ENCODE data around the gene CCNYL1. TPM values are rescaled to one million over a fixed set of nuclear protein-coding genes. Genes with fewer than 3 reads are reported as not detected.

Gene CCNYL1
- total RNA-seq, 2 experiments from 2014 or later: 4.2 to 24.2 TPM

DNA sequence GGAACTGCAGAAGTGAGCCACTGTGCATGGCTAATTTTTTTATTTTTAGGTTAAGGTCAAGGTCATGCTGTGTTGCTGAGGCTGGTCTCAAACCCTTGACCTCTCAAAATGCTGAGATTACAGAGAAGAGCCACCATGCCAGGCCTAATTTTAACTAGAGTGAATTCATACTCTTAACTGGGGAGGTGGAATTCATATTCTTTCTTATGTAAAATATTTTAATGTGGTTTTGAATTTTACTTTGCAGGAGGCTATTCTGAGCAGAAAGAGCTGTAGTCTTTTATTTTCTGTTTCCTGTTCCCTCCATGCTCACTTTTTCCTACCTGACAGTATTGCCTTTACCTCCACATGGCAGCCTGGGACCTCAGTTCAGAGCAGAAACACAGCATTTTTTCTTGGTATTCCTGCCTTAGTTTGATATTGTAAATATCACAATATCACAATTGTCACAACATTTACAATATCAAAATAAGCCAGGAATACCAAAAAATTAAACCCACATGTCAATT is 37.1 kb upstream of the CCNYL1 start:
- intact Hi-C loops (cut with micrococcal nuclease; ENCODE audit: unreplicated experiment): no loop called here

DNA sequence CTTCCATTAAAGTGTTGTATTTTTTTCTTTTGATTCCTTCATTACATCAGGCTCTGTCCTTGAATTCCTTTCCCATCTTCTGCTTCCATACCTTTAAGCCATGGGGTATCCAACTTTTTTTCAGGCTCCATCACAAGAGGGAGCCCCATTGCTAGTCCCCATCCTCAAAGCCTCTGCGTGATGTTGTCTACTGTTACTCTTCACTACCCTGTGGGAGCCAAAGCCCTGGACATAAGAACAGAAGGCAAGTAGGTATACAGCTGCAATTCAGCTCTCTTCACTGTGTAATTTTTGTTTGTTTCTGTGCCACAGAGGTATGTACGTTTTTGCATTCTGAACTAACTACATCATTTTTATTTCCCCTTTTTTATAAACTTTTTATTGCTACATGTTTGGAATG is 36.6 kb upstream of the CCNYL1 start:
- no peaks in the 10 kb centered on the region for H3K79me2 ChIP-seq (ENCODE audit: insufficient read depth, low read depth, low read length)
- H4K20me1 ChIP-seq (ENCODE audit: insufficient read depth, low read length): no peaks in the 10 kb centered on the region
- no peak for DNase-seq (ENCODE audit: low spot score)
- no peak for TF ChIP-seq EZH2phosphoT487 (IDR thresholded peaks at IDR 0.05; ENCODE audit: borderline replicate concordance, low read depth, low read length)
- TF ChIP-seq, protein P1, sequence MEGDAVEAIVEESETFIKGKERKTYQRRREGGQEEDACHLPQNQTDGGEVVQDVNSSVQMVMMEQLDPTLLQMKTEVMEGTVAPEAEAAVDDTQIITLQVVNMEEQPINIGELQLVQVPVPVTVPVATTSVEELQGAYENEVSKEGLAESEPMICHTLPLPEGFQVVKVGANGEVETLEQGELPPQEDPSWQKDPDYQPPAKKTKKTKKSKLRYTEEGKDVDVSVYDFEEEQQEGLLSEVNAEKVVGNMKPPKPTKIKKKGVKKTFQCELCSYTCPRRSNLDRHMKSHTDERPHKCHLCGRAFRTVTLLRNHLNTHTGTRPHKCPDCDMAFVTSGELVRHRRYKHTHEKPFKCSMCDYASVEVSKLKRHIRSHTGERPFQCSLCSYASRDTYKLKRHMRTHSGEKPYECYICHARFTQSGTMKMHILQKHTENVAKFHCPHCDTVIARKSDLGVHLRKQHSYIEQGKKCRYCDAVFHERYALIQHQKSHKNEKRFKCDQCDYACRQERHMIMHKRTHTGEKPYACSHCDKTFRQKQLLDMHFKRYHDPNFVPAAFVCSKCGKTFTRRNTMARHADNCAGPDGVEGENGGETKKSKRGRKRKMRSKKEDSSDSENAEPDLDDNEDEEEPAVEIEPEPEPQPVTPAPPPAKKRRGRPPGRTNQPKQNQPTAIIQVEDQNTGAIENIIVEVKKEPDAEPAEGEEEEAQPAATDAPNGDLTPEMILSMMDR (conservative IDR thresholded peaks at IDR 0.05; ENCODE audit: low read length): no peak
- CTCF ChIA-PET (ENCODE audit: unreplicated experiment): no interaction called here
- POLR2A ChIA-PET: interaction anchor here (0.7 to 1.2 kb wide), 5 partner anchors 10 to 195 kb away, joined by 3 read pairs; no protein-coding TSS in a partner anchor
- no peaks in the 10 kb centered on the region for H3K4me1 ChIP-seq (ENCODE audit: insufficient read depth, low read length, poor library complexity, severe bottlenecking)
- H2AFZ ChIP-seq (ENCODE audit: low read length): no peak overlapping the region
- no peaks in the 10 kb centered on the region for H3K9me2 ChIP-seq (ENCODE audit: insufficient read depth, low read length)
- no peak overlapping the region for H3K4me2 ChIP-seq (ENCODE audit: low read length)
- intact Hi-C loops (cut with micrococcal nuclease; ENCODE audit: unreplicated experiment): no loop called here
- H3K27ac ChIP-seq (ENCODE audit: low read depth, low read length, poor library complexity, severe bottlenecking): no peak overlapping the region
- no TSS peak for BruUV-seq (replicated peaks)
- no peak overlapping the region for H3K4me3 ChIP-seq (ENCODE audit: low read depth, low read length, poor library complexity, severe bottlenecking)
- H3K9me3 ChIP-seq (ENCODE audit: low read length): no peaks in the 10 kb centered on the region
- no peaks in the 10 kb centered on the region for H3K36me3 ChIP-seq (ENCODE audit: insufficient read depth, low read length)

More for the DNA sequence above, 37.1 kb upstream of the CCNYL1 start:
- Histone ChIP-seq H4K20me1 (ENCODE audit: insufficient read depth, low read length) (no peaks in the 10 kb centered on the region), H3K36me3 (ENCODE audit: insufficient read depth, low read length) (no peaks in the 10 kb centered on the region), H3K4me3 (ENCODE audit: low read depth, low read length, poor library complexity, severe bottlenecking) (no peak overlapping the region), H2AFZ (ENCODE audit: low read length) (0 out of 2 replicates have a peak overlapping the region, but pooled peaks have one; percentile 38), H3K4me2 (ENCODE audit: low read length) (no peak overlapping the region), H3K79me2 (ENCODE audit: insufficient read depth, low read depth, low read length) (no peaks in the 10 kb centered on the region), H3K9me2 (ENCODE audit: insufficient read depth, low read length) (no peaks in the 10 kb centered on the region), H3K9me3 (ENCODE audit: low read length) (no peaks in the 10 kb centered on the region), H3K4me1 (ENCODE audit: insufficient read depth, low read length, poor library complexity, severe bottlenecking) (no peaks in the 10 kb centered on the region), H3K27ac (ENCODE audit: low read depth, low read length, poor library complexity, severe bottlenecking) (no peak overlapping the region)
- BruUV-seq (replicated peaks): no TSS peak
- no peak for DNase-seq (ENCODE audit: low spot score)
- POLR2A ChIA-PET: interaction anchor here (1.2 kb wide), 1 partner anchor 9 kb away, joined by 3 read pairs; no protein-coding TSS in a partner anchor
- CTCF ChIA-PET (ENCODE audit: unreplicated experiment): no interaction called here
- TF ChIP-seq EZH2phosphoT487 (IDR thresholded peaks at IDR 0.05; ENCODE audit: borderline replicate concordance, low read depth, low read length): no peak
- TF ChIP-seq, protein P1 (conservative IDR thresholded peaks at IDR 0.05; ENCODE audit: low read length): no peak

DNA sequence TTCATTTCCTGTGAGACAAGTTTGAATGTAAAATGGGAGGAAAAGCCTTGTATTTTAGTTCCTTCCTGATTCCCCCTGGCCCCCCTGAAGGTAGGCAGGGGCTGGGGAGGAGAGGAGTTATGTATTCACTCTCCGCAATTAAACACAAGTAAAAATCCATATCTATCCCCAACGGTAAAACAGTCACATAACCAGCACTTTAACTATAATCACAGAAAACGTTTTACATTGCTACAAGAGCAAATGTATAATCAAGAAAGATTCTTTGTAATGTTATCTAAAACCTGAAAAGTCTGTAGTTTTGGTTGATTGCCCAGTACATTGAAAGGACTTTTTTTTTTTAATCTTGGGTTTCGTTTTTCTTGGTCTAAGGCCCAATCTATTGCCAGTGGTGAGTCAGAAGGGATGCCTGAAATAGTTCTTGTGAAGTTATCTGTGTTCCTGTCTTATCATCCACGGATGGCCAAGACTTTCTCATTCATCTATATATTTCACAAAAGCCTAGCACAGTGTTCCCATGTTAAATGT is 34.5 kb upstream of the CCNYL1 start:
- Histone ChIP-seq H3K4me3 (ENCODE audit: low read depth, low read length, poor library complexity, severe bottlenecking) (no peak overlapping the region), H2AFZ (ENCODE audit: low read length) (no peak overlapping the region), H3K36me3 (ENCODE audit: insufficient read depth, low read length) (no peaks in the 10 kb centered on the region), H4K20me1 (ENCODE audit: insufficient read depth, low read length) (no peaks in the 10 kb centered on the region), H3K4me1 (ENCODE audit: insufficient read depth, low read length, poor library complexity, severe bottlenecking) (no peaks in the 10 kb centered on the region), H3K9me2 (ENCODE audit: insufficient read depth, low read length) (no peaks in the 10 kb centered on the region), H3K27ac (ENCODE audit: low read depth, low read length, poor library complexity, severe bottlenecking) (no peak overlapping the region), H3K79me2 (ENCODE audit: insufficient read depth, low read depth, low read length) (no peaks in the 10 kb centered on the region), H3K9me3 (ENCODE audit: low read length) (no peaks in the 10 kb centered on the region), H3K4me2 (ENCODE audit: low read length) (no peak overlapping the region)
- TF ChIP-seq EZH2phosphoT487 (IDR thresholded peaks at IDR 0.05; ENCODE audit: borderline replicate concordance, low read depth, low read length): no peak
- TF ChIP-seq, protein P1 (conservative IDR thresholded peaks at IDR 0.05; ENCODE audit: low read length): no peak
- DNase-seq (ENCODE audit: low spot score): no peak
- CTCF ChIA-PET (ENCODE audit: unreplicated experiment): no interaction called here
- POLR2A ChIA-PET: interaction anchor here (0.7 kb wide), 1 partner anchor 133 kb away, joined by 4 read pairs; no protein-coding TSS in a partner anchor
- no TSS peak for BruUV-seq (replicated peaks)
- intact Hi-C loops (cut with micrococcal nuclease; ENCODE audit: unreplicated experiment): no loop called here
